SU-DHL-6 (cell line): ENCODE measurements around the gene SLC6A7.

Experiments used
- H2AFZ ChIP-seq: fragments of 200-600 bp; sonication (generic); 2 replicates; pipeline ENCODE4 v1.6.1; 2014; ENCODE audit warnings: low read depth, mild to moderate bottlenecking, moderate library complexity, mixed read lengths, antibody characterized with exemption, low read length; ENCODE audit not compliant: severe bottlenecking
- H3F3A ChIP-seq: fragments of 200-600 bp; shearing (Covaris generic); 2 replicates; pipeline ENCODE4 v1.6.0; 2016; ENCODE audit warnings: antibody characterized with exemption, mild to moderate bottlenecking; ENCODE audit not compliant: insufficient read depth
- H3K27ac ChIP-seq: fragments of 200-600 bp; sonication (generic); 2 replicates; pipeline ENCODE4 v1.5.1; 2016; ENCODE audit warnings: low read depth, mild to moderate bottlenecking, low read length, moderate library complexity, mixed read lengths
- H3K27me3 ChIP-seq: fragments of 200-600 bp; sonication (generic), shearing (Covaris generic); 2 replicates; pipeline ENCODE4 v1.6.0; 2014; ENCODE audit warnings: mild to moderate bottlenecking, low read length
- H3K36me3 ChIP-seq: fragments of 200-600 bp; sonication (generic); 2 replicates; pipeline ENCODE4 v1.6.1; 2014; ENCODE audit warnings: mild to moderate bottlenecking, low read length, mixed read lengths
- H3K4me2 ChIP-seq: fragments of 300-600, 200-600 bp; shearing (Covaris generic), sonication (generic); 2 replicates; pipeline ENCODE4 v1.6.0; 2014; ENCODE audit warnings: low read length, low read depth, mild to moderate bottlenecking; ENCODE audit not compliant: poor library complexity, severe bottlenecking
- H3K4me3 ChIP-seq: fragments of 200-600 bp; sonication (generic); 2 replicates; pipeline ENCODE4 v1.5.1; 2014; ENCODE audit warnings: antibody characterized with exemption, low read length, mild to moderate bottlenecking, mixed read lengths; ENCODE audit not compliant: insufficient read depth, poor library complexity, severe bottlenecking
- H3K79me2 ChIP-seq: fragments of 200-600 bp; sonication (generic); 2 replicates; pipeline ENCODE4 v1.6.1; 2014; ENCODE audit warnings: mild to moderate bottlenecking, low read length, moderate library complexity; ENCODE audit not compliant: insufficient read depth
- H3K9ac ChIP-seq: fragments of 200-600 bp; sonication (generic); 2 replicates; pipeline ENCODE4 v1.7.0; 2014; ENCODE audit warnings: mild to moderate bottlenecking, low read length
- H3K9me2 ChIP-seq: fragments of 200-600 bp; sonication (generic); replicated peaks from 2 replicates; pipeline ENCODE4 v1.6.1; 2014; ENCODE audit warnings: low read length; ENCODE audit not compliant: insufficient read depth
- H3K9me3 ChIP-seq: fragments of 200-600 bp; sonication (generic); 2 replicates; pipeline ENCODE4 v1.6.1; 2014; ENCODE audit warnings: low read length, mixed read lengths; ENCODE audit not compliant: insufficient read depth
- H4K20me1 ChIP-seq: fragments of 200-600 bp; sonication (generic); 2 replicates; pipeline ENCODE4 v1.6.1; 2014; ENCODE audit warnings: low read depth, mild to moderate bottlenecking, antibody characterized with exemption, low read length, moderate library complexity, mixed read lengths
- EZH2phosphoT487 ChIP-seq: fragments of 200-600 bp; sonication (generic), shearing (Covaris generic); conservative IDR thresholded peaks from 2 replicates; pipeline ENCODE4 v1.6.1; 2018; ENCODE audit warnings: mild to moderate bottlenecking, antibody characterized with exemption, low read length, moderate library complexity, mixed read lengths
- TF ChIP-seq, protein P1 (sequence below): fragments of 200-600 bp; sonication (generic); IDR thresholded peaks from one replicate; pipeline ENCODE4 v1.5.1; 2017; ENCODE audit warnings: antibody characterized with exemption, mild to moderate bottlenecking, low read length, moderate library complexity; ENCODE audit not compliant: insufficient read depth, poor library complexity, severe bottlenecking

The SLC6A7 gene

DNA sequence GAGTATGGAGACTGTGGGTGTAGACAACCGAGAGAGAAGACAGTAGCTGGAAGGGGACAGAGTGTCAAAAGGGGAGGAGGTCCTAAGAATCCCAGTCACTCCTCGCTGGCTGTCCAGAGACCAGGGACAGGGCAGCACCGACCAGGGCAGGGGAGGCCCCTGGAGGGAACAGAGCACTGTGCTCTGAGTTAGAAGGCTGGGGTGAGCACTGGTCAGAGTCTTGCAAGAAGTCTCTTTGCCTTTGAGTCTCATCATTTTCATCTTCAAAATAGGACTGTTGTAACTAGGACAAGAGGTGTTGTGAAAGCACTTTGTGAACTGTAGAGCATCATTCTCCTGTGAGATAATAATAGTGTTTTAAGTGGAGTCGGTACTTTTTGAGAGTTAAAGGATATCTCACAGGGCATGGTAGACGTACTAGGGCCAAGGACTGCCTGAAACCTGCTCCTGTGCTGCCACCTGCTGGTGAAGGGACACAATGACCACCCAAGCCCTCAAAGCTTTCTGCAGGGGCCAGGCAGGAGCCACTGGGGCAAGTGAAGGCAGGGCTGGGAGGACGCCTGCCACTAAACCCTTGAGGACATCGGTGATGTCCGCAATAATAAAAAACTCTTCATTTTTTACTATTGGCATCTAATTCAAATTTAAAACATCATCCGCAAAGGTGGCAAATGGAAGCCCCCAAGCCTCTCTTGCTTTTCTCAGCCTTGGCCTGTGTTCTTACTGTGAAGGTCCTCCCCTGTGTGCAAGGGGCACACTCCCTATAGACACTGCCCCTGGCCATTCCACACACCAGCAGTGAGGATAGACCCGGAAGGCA lies 28.2 kb downstream of the SLC6A7 start:
- Histone ChIP-seq H3K4me2 (no peak overlapping the region), H3K36me3 (no peaks in the 10 kb centered on the region), H3K27ac (no peak overlapping the region), H2AFZ (no peak overlapping the region), H3K79me2 (no peaks in the 10 kb centered on the region), H3K27me3 (no peaks in the 10 kb centered on the region), H3K9me3 (no peaks in the 10 kb centered on the region), H4K20me1 (no peaks in the 10 kb centered on the region), H3K9me2 (no peaks in the 10 kb centered on the region), H3F3A (no peaks in the 10 kb centered on the region), H3K4me3 (no peak overlapping the region), H3K9ac (no peak overlapping the region)
- TF ChIP-seq EZH2phosphoT487, result no peak
- TF ChIP-seq, protein P1, sequence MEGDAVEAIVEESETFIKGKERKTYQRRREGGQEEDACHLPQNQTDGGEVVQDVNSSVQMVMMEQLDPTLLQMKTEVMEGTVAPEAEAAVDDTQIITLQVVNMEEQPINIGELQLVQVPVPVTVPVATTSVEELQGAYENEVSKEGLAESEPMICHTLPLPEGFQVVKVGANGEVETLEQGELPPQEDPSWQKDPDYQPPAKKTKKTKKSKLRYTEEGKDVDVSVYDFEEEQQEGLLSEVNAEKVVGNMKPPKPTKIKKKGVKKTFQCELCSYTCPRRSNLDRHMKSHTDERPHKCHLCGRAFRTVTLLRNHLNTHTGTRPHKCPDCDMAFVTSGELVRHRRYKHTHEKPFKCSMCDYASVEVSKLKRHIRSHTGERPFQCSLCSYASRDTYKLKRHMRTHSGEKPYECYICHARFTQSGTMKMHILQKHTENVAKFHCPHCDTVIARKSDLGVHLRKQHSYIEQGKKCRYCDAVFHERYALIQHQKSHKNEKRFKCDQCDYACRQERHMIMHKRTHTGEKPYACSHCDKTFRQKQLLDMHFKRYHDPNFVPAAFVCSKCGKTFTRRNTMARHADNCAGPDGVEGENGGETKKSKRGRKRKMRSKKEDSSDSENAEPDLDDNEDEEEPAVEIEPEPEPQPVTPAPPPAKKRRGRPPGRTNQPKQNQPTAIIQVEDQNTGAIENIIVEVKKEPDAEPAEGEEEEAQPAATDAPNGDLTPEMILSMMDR, result peak; percentile 88

DNA sequence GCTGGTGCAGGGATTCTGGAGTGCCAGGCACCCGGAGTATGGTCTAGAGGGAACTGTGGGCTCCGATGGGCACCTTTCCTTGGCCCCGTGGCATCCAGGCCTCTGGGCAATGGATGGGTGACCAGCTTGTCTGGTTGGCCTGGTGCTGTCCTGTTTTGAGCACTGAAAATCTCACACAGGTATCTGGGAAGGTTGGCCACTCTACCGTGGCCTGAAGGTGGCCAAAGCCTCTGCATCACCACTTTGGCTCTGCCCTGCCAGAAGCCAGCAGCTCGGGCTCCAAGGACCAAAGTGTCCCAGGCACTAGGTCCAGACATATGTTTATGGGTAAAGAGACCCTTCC lies 28.8 kb downstream of the SLC6A7 start:
- H3K27ac ChIP-seq, result no peak overlapping the region
- H3K9me3 ChIP-seq, result no peaks in the 10 kb centered on the region
- no peaks in the 10 kb centered on the region for H3K36me3 ChIP-seq
- no peaks in the 10 kb centered on the region for H3K9me2 ChIP-seq
- no peak overlapping the region for H3K4me3 ChIP-seq
- TF ChIP-seq, protein P1, result no peak
- TF ChIP-seq EZH2phosphoT487, result no peak
- no peaks in the 10 kb centered on the region for H4K20me1 ChIP-seq
- no peak overlapping the region for H3K4me2 ChIP-seq
- no peak overlapping the region for H3K9ac ChIP-seq
- H3K27me3 ChIP-seq, result no peaks in the 10 kb centered on the region
- H3K79me2 ChIP-seq, result no peaks in the 10 kb centered on the region
- H3F3A ChIP-seq, result no peaks in the 10 kb centered on the region
- H2AFZ ChIP-seq, result no peak overlapping the region

DNA sequence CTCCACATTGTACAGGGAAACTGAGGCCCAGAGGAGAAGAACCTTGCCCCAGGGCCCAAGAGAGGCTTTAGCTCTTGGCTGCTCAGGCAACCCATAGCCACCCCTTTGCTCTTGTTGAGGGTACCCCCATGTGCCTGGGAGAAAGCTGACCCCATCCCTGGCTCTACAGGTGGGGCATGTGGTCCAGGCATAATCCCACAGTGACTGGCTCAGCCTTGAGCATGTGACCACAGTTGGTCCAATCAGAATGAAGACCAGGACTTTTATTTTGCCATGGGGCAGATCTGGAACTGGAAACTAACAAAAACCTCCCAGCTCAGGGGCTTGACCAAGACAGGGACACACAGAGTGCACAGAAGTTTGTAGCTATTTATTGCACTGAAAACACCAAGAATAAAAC lies 29.3 kb downstream of the SLC6A7 start:
- Histone ChIP-seq H3K9me3 (no peaks in the 10 kb centered on the region), H3K36me3 (no peaks in the 10 kb centered on the region), H3K4me3 (no peak overlapping the region), H3K79me2 (no peaks in the 10 kb centered on the region), H3K27ac (no peak overlapping the region), H3K27me3 (no peaks in the 10 kb centered on the region), H2AFZ (no peak overlapping the region), H4K20me1 (no peaks in the 10 kb centered on the region), H3K4me2 (no peak overlapping the region), H3K9me2 (no peaks in the 10 kb centered on the region), H3K9ac (no peak overlapping the region), H3F3A (no peaks in the 10 kb centered on the region)
- TF ChIP-seq EZH2phosphoT487, result no peak
- TF ChIP-seq, protein P1, result no peak
